K562 (cell line): ENCODE data around the gene BCL2L12. TPM values are rescaled to one million over a fixed set of nuclear protein-coding genes. Genes with fewer than 3 reads are reported as not detected.

Experiments
- ASH1L ChIP-seq: fragments of 450-650 bp; IDR thresholded peaks from 2 replicates; pipeline ENCODE4 v1.6.1; 2018; ENCODE audit warnings: borderline replicate concordance, mild to moderate bottlenecking, low read depth; ENCODE audit not compliant: partially characterized antibody
- BCLAF1 ChIP-seq, 2 experiments: fragments of 450-650 bp in 1 of 2; IDR thresholded peaks; 2 replicates each; pipeline ENCODE4 v1.6.1; 2011 to 2017; ENCODE audit warnings: low read depth in 2 of 2, antibody characterized with exemption in 1 of 2, borderline replicate concordance in 1 of 2, low read length in 1 of 2, mild to moderate bottlenecking in 1 of 2, mixed read lengths in 1 of 2; ENCODE audit not compliant: control insufficient read depth in 1 of 2
- CBX2 ChIP-seq: fragments of 200-600 bp; sonication (generic); IDR thresholded peaks from one replicate; pipeline ENCODE4 v1.6.1; 2012; ENCODE audit warnings: mild to moderate bottlenecking, low read length, inconsistent platforms; ENCODE audit not compliant: insufficient read depth, poor library complexity, severe bottlenecking
- HDAC6 ChIP-seq: IDR thresholded peaks from 2 replicates; pipeline ENCODE4 v1.6.1; 2012; ENCODE audit warnings: low read depth, mild to moderate bottlenecking, control low read depth, inconsistent platforms, low read length, moderate library complexity
- HDAC8 ChIP-seq: fragments of 450-650 bp; IDR thresholded peaks from 2 replicates; pipeline ENCODE4 v1.6.1; 2016; ENCODE audit warnings: mild to moderate bottlenecking, missing genetic modification characterization, moderate library complexity, missing compliant biosample characterization
- IRF9 ChIP-seq: fragments of 450-650 bp; IDR thresholded peaks from 2 replicates; pipeline ENCODE4 v1.6.1; 2016; ENCODE audit warnings: missing biosample characterization, missing genetic modification characterization
- KLF13 ChIP-seq: fragments of 450-650 bp; IDR thresholded peaks from 2 replicates; pipeline ENCODE4 v1.6.1; 2016; ENCODE audit warnings: missing genetic modification characterization, low read depth, mild to moderate bottlenecking, missing compliant biosample characterization, moderate library complexity, borderline replicate concordance
- NR4A1 ChIP-seq, 2 experiments: fragments of 250-450 bp in 1 of 2; fragments of 450-650 bp in 1 of 2; sonication (Bioruptor Pico) in 1 of 2; IDR thresholded peaks; 2 replicates each; pipeline versions ENCODE4 v1.4.0 to v1.6.1; 2016 to 2020; ENCODE audit warnings: mild to moderate bottlenecking in 2 of 2, missing compliant biosample characterization in 1 of 2, missing genetic modification characterization in 1 of 2, moderate library complexity in 1 of 2
- RAD51 ChIP-seq: fragments of 450-650 bp; IDR thresholded peaks from 2 replicates; pipeline ENCODE4 v1.7.1; 2016; ENCODE audit warnings: low read depth, mild to moderate bottlenecking, borderline replicate concordance
- RB1 ChIP-seq: fragments of 450-650 bp; IDR thresholded peaks from 2 replicates; pipeline ENCODE4 v1.6.1; 2017; ENCODE audit warnings: low read depth, mild to moderate bottlenecking
- RFX5 ChIP-seq: IDR thresholded peaks from 2 replicates; pipeline ENCODE4 v1.6.1; 2011; ENCODE audit warnings: low read depth, mild to moderate bottlenecking, improper control_type of control experiment, low read length
- SRF ChIP-seq, 2 experiments: fragments of 250-450, 450-650 bp in 1 of 2; sonication (Bioruptor Pico) in 1 of 2; sonication (generic) in 1 of 2; formaldehyde crosslinking; IDR thresholded peaks; 2 replicates each; pipeline versions ENCODE4 v1.5.0 to v1.5.1; 2020 to 2022; ENCODE audit warnings: mild to moderate bottlenecking in 1 of 2, missing genetic modification reagents in 1 of 2
- YBX1 ChIP-seq: fragments of 450-650 bp; IDR thresholded peaks from 2 replicates; pipeline ENCODE4 v1.7.1; 2016; ENCODE audit warnings: mild to moderate bottlenecking
- ZNF134 ChIP-seq: fragments of 250-450 bp; sonication (Bioruptor Pico); conservative IDR thresholded peaks from 2 replicates; pipeline ENCODE4 v1.4.0; 2020
- ZNF224 ChIP-seq: sonication (generic); formaldehyde crosslinking; IDR thresholded peaks from 2 replicates; pipeline ENCODE4 v1.8.0; 2022; ENCODE audit warnings: mild to moderate bottlenecking, missing genetic modification reagents
- polyA plus RNA-seq, 8 experiments: library from polyadenylated mRNA; depleted of rRNA in 4 of 8; stranded (reverse) in 5 of 8; unstranded in 3 of 8; fragments of >200 nt; fragmentation: Nextera tagmentation in 2 of 8; fragmentation: Illumina TruSeq in 1 of 8; extraction: Ambion mirVana in 2 of 8; extraction: Trizol in 1 of 8; gene quantifications; 2 replicates each; pipeline versions ENCODE4 v1.2.1 to v1.2.3, GENCODE V29; 2011 to 2014; ENCODE audit warnings: inconsistent platforms in 1 of 8, missing spikeins in 1 of 8
- total RNA-seq, 7 experiments: library from RNA; depleted of rRNA in 6 of 7; stranded (reverse); fragments of >200 nt in 6 of 7; fragmentation: Illumina TruSeq in 2 of 7; extraction: Trizol in 2 of 7; gene quantifications; 2 replicates each; pipeline versions ENCODE4 v1.2.1 to v1.2.3, GENCODE V29; 2011 to 2021; ENCODE audit warnings: low replicate concordance in 1 of 7
- TF ChIP-seq, protein P1 (sequence below): IDR thresholded peaks from 2 replicates; pipeline ENCODE4 v1.6.1; 2014; ENCODE audit warnings: antibody characterized with exemption
- TF ChIP-seq, protein P2 (sequence below): sonication (generic); formaldehyde crosslinking; IDR thresholded peaks from 2 replicates; pipeline ENCODE4 v1.8.0; 2022; ENCODE audit warnings: missing genetic modification reagents, mild to moderate bottlenecking, borderline replicate concordance
- TF ChIP-seq, protein P3 (sequence below): fragments of 250-450 bp; sonication (Bioruptor Pico); IDR thresholded peaks from 2 replicates; pipeline ENCODE4 v1.5.1; 2021; ENCODE audit warnings: mild to moderate bottlenecking

BCL2L12 gene
- total and polyA plus RNA-seq, 9 of the 15 experiments (the other 6 are each of a cell fraction or from before 2014, with no cell fraction given): 7.4 to 263 (median 81.2) TPM

GRCh38 chr19:49665351-49666119 lies at the start of gene BCL2L12, which contains the start of gene IRF3 (continued):
- TF ChIP-seq RAD51 (no peak), IRF9 (tag) (no peak), RB1 (no peak), ZNF224 (CRISPR knock-in tag) (no peak), NR4A1 (CRISPR knock-in tag; IDR thresholded peaks at IDR 0.05) (no peak), NR4A1 (tag; IDR thresholded peaks at IDR 0.05) (no peak), ZNF134 (CRISPR knock-in tag) (no peak), SRF (CRISPR knock-in tag; IDR thresholded peaks at IDR 0.05) (peak; percentile 99 to 100), ASH1L (peak; percentile 52), HDAC8 (tag) (no peak), KLF13 (tag) (0 out of 2 replicates have a peak, but pooled peaks have one; percentile 10), YBX1 (no peak), BCLAF1 (IDR thresholded peaks at IDR 0.05; ENCODE audit: borderline replicate concordance in 1 of 2, control insufficient read depth in 1 of 2, low read depth in 2 of 2, low read length in 1 of 2) (0 out of 4 replicates have a peak, but pooled peaks of 1 of the 2 experiments have one; percentile 33), CBX2 (no peak), HDAC6 (no peak), RFX5 (no peak)
- TF ChIP-seq, protein P1, sequence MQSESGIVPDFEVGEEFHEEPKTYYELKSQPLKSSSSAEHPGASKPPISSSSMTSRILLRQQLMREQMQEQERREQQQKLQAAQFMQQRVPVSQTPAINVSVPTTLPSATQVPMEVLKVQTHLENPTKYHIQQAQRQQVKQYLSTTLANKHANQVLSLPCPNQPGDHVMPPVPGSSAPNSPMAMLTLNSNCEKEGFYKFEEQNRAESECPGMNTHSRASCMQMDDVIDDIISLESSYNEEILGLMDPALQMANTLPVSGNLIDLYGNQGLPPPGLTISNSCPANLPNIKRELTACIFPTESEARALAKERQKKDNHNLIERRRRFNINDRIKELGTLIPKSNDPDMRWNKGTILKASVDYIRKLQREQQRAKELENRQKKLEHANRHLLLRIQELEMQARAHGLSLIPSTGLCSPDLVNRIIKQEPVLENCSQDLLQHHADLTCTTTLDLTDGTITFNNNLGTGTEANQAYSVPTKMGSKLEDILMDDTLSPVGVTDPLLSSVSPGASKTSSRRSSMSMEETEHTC: no peak
- TF ChIP-seq, protein P2, sequence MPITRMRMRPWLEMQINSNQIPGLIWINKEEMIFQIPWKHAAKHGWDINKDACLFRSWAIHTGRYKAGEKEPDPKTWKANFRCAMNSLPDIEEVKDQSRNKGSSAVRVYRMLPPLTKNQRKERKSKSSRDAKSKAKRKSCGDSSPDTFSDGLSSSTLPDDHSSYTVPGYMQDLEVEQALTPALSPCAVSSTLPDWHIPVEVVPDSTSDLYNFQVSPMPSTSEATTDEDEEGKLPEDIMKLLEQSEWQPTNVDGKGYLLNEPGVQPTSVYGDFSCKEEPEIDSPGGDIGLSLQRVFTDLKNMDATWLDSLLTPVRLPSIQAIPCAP: no peak
- TF ChIP-seq, protein P3, sequence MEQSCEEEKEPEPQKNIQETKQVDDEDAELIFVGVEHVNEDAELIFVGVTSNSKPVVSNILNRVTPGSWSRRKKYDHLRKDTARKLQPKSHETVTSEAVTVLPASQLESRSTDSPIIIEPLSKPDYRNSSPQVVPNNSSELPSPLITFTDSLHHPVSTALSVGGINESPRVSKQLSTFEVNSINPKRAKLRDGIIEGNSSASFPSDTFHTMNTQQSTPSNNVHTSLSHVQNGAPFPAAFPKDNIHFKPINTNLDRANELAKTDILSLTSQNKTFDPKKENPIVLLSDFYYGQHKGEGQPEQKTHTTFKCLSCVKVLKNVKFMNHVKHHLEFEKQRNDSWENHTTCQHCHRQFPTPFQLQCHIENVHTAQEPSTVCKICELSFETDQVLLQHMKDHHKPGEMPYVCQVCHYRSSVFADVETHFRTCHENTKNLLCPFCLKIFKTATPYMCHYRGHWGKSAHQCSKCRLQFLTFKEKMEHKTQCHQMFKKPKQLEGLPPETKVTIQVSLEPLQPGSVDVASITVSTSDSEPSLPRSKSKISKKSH (CRISPR knock-in tag): no peak
